OCI-LY3 (cell line): Measurements from ENCODE around the gene DDX31.
"Not testable (repeated sequence)": the region's sequence is repeated elsewhere in the genome, so short reads cannot be mapped to it uniquely, and the experiment has no call there.

ENCODE experiments used
- H2AFZ ChIP-seq: fragments of 200-600, 300-600 bp; shearing (Covaris generic); 2 replicates; pipeline ENCODE4 v1.6.0; 2014; ENCODE audit warnings: antibody characterized with exemption, low read depth, low read length
- H3K27ac ChIP-seq: fragments of 200-600, 300-600 bp; sonication (generic); 2 replicates; pipeline ENCODE4 v1.5.1; 2014; ENCODE audit warnings: mild to moderate bottlenecking, low read length, moderate library complexity, mixed read lengths
- H3K27me3 ChIP-seq: fragments of 200-600, 300-600 bp; sonication (generic); 2 replicates; pipeline ENCODE4 v1.6.1; 2014; ENCODE audit warnings: low read depth, low read length, mixed read lengths
- H3K36me3 ChIP-seq: fragments of 200-600, 300-600 bp; sonication (generic); replicated peaks from 2 replicates; pipeline ENCODE3; 2014; ENCODE audit warnings: low read depth, low read length, mixed read lengths
- H3K4me1 ChIP-seq: fragments of 300-600, 200-600 bp; sonication (generic); 2 replicates; pipeline ENCODE4 v1.6.1; 2014; ENCODE audit warnings: low read length, mixed read lengths
- H3K4me2 ChIP-seq: fragments of 200-600, 300-600 bp; sonication (generic); 2 replicates; pipeline ENCODE4 v1.6.1; 2014; ENCODE audit warnings: low read length, mixed read lengths
- H3K4me3 ChIP-seq: fragments of 300-600, 200-600 bp; sonication (generic); 2 replicates; pipeline ENCODE4 v1.5.1; 2014; ENCODE audit warnings: antibody characterized with exemption, mild to moderate bottlenecking, low read length, moderate library complexity
- H3K79me2 ChIP-seq: fragments of 300-600, 200-600 bp; shearing (Covaris generic); 2 replicates; pipeline ENCODE4 v1.6.1; 2014; ENCODE audit warnings: mild to moderate bottlenecking, low read length, mixed read lengths
- H3K9ac ChIP-seq: fragments of 300-600, 200-600 bp; shearing (Covaris generic); 2 replicates; pipeline ENCODE4 v1.6.0; 2014; ENCODE audit warnings: mild to moderate bottlenecking, low read length, moderate library complexity
- H3K9me3 ChIP-seq: fragments of 200-600, 300-600 bp; shearing (Covaris generic); 2 replicates; pipeline ENCODE4 v1.6.1; 2014; ENCODE audit warnings: low read length, mixed read lengths; ENCODE audit not compliant: insufficient read depth
- H4K20me1 ChIP-seq: fragments of 200-600, 300-600 bp; sonication (generic); 2 replicates; pipeline ENCODE4 v1.6.1; 2016; ENCODE audit warnings: low read length, mixed read lengths; ENCODE audit not compliant: insufficient read depth
- CTCF ChIP-seq: fragments of 200-600, 300-600 bp; sonication (generic); IDR thresholded peaks from 2 replicates; pipeline ENCODE4 v1.5.1; 2014; ENCODE audit warnings: antibody characterized with exemption, low read length, low read depth
- EZH2phosphoT487 ChIP-seq: fragments of 200-600 bp; shearing (Covaris generic); IDR thresholded peaks from 2 replicates; pipeline ENCODE4 v1.6.1; 2018; ENCODE audit warnings: antibody characterized with exemption, mixed run types, low read depth

DDX31 gene

GRCh38 chr9:132712753-132713152, 43.0 kb upstream of the DDX31 start:
- Histone ChIP-seq H3K4me2 (no peak overlapping the region), H3K4me1 (no peaks in the 10 kb centered on the region), H3K9me3 (no peaks in the 10 kb centered on the region), H2AFZ (no peak overlapping the region), H3K4me3 (no peak overlapping the region), H3K36me3 (no peaks in the 10 kb centered on the region), H3K9ac (no peak overlapping the region), H3K27ac (no peak overlapping the region), H4K20me1 (no peaks in the 10 kb centered on the region), H3K79me2 (no peaks in the 10 kb centered on the region), H3K27me3 (no peaks in the 10 kb centered on the region)
- no peak for TF ChIP-seq EZH2phosphoT487
- no peak for TF ChIP-seq CTCF

- TF ChIP-seq EZH2phosphoT487 (no peak), CTCF (no peak)
- H3K4me1 ChIP-seq = no peaks in the 10 kb centered on the region
These were observed 42.1 kb upstream of the DDX31 start for GRCh38 chr9:132711846-132712245.

GRCh38 chr9:132711152-132711551, 41.4 kb upstream of the DDX31 start:
- H3K4me3 ChIP-seq, H4K20me1 ChIP-seq, H3K79me2 ChIP-seq, H3K9ac ChIP-seq, H3K27me3 ChIP-seq, H3K27ac ChIP-seq, H3K9me3 ChIP-seq, H3K4me2 ChIP-seq, H2AFZ ChIP-seq, H3K36me3 ChIP-seq, H3K4me1 ChIP-seq: not testable (repeated sequence)

More at GRCh38 chr9:132711846-132712245, 42.1 kb upstream of the DDX31 start:
- Histone ChIP-seq H3K9me3 (no peaks in the 10 kb centered on the region), H3K9ac (no peak overlapping the region), H2AFZ (no peak overlapping the region), H3K27me3 (no peaks in the 10 kb centered on the region), H3K4me2 (no peak overlapping the region), H3K79me2 (no peaks in the 10 kb centered on the region), H3K27ac (no peak overlapping the region), H4K20me1 (no peaks in the 10 kb centered on the region), H3K36me3 (no peaks in the 10 kb centered on the region), H3K4me3 (no peak overlapping the region)

GRCh38 chr9:132710333-132710732, 40.5 kb upstream of the DDX31 start:
- H3K27me3 ChIP-seq = no peaks in the 10 kb centered on the region; the same call in 1 of the 2 replicates
- H3K4me1 ChIP-seq = no peaks in the 10 kb centered on the region
- no peak overlapping the region for H3K4me2 ChIP-seq
- no peak for TF ChIP-seq CTCF
- TF ChIP-seq EZH2phosphoT487 = no peak
- no peaks in the 10 kb centered on the region for H3K79me2 ChIP-seq
- H3K9me3 ChIP-seq = no peaks in the 10 kb centered on the region
- H3K36me3 ChIP-seq = no peaks in the 10 kb centered on the region
- H3K9ac ChIP-seq = no peak overlapping the region
- H3K4me3 ChIP-seq = no peak overlapping the region
- no peak overlapping the region for H3K27ac ChIP-seq
- no peaks in the 10 kb centered on the region for H4K20me1 ChIP-seq
- no peak overlapping the region for H2AFZ ChIP-seq
